ENCODE data around the gene ABCD3.

Gene ABCD3

DNA sequence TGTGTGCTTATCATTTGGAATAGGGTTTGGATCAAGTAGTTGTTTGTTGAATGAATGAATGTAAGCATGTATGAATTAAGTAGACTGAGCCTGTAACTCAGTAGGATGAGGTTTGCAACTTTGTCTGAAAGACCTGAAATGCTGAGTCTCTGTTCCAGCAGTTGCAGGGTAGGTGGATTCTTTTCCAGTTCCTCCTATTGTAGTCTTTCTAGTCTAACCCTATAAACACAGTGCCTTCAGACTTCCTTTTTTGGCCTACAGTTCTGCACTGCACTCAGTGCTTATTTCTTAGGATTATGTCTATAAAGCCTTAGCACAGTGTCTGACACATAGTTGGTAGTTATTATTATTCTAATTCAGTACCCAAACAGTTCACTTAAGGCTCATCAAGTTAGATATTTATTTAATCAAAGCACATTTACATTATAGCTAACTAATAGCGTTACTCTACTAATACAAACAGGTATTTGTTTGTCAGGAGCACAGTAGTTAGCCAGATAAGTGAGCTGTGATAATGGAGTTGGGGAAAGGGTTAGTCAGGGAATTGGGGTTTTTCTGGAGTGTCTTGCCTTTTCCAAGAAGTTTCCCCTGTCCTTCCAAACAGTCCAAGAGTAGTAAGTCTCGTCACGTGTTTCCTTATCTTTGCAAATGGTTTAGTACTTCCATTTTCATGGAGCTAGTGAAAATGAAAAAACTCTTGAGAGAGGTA lies 45.0 kb downstream of the ABCD3 start:
- no peak for DNase-seq (ENCODE audit: low read depth in 2 of 2)

DNA sequence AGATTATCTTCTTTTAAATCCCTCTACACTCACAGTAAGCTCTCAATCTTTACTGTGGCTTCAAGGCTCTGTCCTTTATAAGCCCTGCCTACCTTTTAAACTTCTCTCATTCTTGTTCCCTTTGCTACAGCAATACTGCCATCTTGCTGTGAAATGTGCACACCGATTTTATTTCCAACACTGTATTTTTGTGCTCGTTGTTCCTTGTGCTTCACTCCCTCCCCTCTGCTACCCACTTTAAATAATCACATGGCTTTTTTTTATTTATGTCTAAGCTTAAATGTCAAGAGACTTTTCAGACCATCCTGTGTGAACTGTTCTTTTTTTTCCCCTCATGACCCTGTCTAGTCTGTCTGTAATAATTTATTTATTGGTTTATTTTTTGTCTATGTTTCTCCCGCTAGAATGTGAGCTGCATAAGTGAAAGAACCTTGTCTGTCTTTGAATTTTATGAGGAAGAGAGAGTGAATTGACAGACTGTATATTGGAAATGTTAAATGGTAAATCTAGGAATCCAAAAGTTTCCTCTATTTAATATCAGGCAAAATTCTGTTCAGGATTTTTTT lies 45.7 kb downstream of the ABCD3 start:
- no peak for DNase-seq (ENCODE audit: low read depth in 2 of 2)

DNA sequence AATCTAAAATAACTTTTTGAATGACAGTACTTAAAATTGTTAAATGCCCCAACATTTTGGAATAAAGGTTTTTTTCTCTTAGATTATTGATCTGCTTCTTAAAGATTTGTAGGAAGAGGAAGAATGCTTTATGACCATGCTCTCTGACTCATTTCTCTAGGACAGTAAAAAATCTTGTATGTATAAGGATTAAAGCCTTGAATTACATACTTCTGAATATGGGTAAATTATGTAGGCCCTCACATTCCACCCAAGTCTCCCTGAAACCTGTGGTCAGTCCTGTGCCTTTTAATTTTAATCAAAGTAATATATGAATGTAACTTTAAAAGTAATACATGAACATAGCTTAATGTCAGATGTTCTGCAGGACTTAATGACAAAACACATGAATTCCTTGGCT lies 50.5 kb downstream of the ABCD3 start:
- no peak for DNase-seq (ENCODE audit: low read depth in 2 of 2)

DNA sequence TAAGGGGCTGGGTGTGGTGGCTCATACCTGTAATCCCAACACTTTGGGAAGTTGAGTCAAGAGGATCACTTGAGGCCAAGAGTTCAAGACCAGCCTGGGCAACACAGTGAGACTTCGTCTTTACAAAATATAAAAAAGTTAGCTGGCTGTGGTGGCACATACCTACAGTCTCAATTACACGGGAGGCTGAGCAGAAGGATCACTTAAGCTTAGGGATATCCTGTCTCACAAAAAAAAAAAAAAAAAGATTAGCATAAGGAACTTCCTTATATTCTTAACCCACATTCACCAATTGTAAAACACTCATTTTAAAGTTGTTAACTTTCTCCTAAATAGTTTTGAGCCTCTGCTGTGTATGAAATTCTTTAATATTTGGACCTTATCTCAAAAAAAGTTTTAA lies 53.1 kb downstream of the ABCD3 start:
- no peak for DNase-seq (ENCODE audit: low read depth in 2 of 2)

DNA sequence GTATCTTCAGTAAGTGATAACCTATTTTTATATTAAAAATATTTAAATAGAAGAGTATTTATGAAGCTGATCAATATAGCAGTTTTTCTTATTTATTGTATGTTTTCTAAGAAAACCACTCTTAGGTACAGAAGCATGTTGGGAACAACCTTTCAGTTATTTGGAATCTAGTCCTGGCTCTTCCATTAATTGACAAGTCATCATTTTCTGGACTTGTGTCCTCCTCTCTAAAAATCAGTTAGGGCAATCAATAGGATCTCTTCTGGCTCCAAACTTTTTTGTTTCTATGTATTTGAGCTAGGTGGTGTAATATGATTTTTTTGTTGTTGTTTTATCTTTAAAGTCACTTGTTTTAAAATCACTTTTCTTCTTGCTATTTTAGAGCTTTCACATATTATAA lies 57.0 kb downstream of the ABCD3 start:
- no peak for DNase-seq (ENCODE audit: low read depth in 2 of 2)

DNA sequence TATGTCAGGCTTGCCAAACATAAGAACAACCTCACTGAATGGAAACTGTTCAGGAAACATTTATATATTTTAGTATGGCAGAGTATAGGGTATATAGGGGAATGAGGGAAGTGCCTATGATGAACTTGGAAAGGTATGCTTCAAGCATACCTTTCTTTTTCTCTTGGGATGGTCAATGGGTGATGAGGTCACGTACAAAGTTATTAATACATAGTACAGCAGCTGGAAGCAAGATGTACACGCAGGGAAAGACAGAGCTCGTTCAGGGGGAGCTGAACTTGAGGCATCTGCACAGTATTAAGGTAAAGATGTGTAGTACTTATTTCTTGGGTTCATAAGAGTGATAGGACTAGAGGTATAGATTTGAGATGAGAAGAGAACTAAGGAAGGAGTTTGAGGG lies 61.5 kb downstream of the ABCD3 start:
- no peak for DNase-seq (ENCODE audit: low read depth in 2 of 2)

DNA sequence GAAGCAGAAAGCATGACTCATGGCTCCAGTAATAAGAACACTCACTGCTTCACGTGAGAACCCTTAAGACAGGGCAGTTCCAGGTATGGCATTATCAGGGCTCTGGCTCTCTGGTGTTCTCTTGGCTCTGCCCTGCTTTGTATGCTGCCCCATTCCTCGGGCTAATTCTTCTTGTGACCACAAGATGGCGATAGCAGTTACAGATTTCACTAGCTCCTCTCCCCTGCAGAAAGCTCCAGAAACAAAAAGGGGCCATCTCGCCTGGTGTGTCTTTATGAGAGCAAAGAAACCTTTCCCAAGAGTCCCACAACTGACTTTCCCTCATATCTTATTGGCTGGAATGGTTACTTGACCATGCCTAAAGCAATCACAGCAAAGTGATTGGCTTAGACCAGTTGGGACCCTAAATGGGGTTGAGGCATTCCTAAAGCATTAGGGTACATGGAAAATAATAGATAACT lies 63.3 kb downstream of the ABCD3 start:
- no peak for DNase-seq (ENCODE audit: low read depth in 2 of 2)

DNA sequence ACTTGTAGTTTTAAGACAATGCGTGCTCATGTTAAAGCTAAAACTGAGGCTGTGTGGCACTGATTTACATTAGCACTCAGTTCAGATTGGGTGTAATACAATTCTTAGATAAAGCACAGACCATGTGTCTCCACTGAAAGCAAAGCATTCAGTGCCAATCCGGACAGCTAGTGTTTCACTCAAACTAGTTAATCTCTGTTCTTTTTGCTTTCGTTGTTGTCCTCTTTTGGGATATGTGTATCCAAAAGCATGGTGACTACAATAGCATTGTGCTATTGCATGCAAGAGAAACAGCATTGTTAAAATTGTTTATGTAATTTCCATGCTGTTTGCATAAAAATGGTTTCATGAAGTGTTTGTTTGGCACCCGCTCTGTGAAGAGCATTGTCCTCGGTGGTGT lies 68.8 kb downstream of the ABCD3 start:
- no peak for DNase-seq (ENCODE audit: low read depth in 2 of 2)

DNA sequence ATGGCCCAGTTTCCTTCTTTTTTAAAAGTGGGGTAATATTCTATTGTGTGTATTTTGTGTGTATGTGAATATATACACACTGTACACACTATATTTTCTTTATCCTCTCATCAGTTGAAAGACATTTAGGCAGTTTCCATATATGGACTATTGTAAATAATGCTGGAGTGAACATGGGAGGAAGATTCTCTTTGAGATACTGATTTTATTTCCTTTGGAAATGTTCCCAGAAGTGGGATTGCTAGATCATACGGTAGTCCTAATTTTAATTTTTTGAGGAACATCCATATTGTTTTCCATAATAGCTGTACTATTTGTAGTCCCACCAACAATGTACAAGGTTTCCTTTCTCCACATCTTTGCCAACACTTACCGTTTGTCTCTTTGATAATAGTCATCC lies 72.4 kb downstream of the ABCD3 start:
- no peak for DNase-seq (ENCODE audit: low read depth in 2 of 2)

DNA sequence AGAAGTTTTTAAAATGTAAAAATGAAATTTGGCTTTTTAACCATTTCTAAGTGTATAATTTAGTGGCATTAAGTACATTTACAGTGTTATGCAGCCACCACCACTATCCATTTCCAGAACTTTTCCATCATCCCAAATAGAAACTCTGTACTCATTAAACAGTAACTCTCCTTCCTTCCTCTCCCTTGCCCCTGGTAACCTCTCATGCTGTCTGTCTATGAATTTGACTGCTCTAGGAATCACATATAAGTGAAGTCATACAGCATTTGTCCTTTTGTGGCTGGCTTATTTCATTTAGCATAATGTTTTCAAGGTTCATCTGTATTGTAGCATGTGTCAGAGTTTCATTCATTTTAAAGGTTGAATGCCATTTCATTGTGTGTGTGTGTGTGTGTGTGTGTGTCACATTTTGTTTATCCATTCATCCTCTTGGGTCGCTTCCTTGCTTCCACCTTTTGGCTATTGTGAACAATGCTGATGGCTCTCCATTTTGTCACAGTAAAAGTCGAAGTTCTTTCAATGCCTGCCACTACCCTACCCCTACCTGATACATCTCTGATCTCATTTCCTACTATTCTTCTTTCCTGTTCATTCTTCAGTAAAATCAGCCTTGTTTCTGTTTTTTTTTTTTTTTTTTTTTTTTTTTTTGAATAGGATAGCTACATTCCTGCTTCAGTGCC lies 78.0 kb downstream of the ABCD3 start:
- DNase-seq (ENCODE audit: low read depth in 2 of 2), result no peak

DNA sequence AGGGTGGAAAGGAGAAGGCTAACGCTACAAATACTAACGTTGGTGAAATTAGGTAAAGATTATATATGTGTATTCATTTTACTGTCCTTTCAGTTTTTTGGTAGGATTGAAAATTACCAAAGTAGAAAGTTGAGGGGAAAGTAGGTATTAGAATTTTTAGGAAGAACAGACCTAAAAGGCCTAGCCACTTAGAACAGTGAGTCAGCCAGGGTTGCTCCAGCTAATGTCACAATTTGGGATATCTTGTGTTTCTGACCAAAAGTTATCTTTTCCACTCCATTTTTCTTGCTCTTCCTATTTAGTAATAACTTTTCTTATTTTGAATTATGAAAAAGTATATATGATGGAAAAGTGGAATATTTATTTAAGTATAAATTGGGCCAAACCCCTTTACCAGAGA lies 83.2 kb downstream of the ABCD3 start:
- DNase-seq (ENCODE audit: low read depth in 2 of 2), result no peak

DNA sequence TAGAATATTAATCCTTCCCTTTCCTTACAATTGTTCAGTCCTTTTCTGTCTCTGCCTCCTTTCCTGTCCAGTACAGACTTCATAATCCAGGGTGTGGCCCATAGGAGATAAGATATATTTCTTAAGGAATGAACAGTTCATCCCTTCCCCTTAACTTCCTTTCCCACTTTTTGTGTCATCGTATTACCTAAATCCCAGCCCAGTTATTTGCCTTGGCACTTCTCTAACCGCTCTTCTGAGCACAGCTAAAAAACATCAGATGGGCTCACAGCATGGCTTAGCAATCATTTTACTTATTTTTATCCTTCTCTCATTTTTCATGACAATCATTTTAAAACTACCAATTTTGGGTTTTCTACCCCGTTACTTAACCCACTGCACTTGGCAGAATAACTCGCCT lies 83.7 kb downstream of the ABCD3 start:
- DNase-seq (ENCODE audit: low read depth in 2 of 2), result no peak

DNA sequence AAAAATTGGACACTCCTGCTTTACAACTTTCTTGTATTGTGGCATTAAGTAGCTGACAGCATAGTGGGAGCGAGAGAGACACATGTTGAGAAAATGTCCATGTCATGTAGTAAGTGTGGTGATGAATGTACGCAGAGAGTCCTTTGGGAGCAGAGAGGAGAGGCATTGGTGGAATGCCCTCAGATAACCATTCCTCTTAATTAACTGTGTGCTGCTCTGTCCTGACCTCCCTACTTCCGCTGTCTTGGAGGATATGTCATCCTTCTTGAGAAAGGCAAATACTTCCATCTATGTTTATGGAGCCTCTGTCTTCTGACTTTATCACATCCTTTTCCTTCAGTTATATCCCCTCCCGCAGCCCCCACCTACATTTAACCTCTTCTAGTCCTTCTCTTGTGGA lies 85.0 kb downstream of the ABCD3 start:
- DNase-seq (ENCODE audit: low read depth in 2 of 2), result no peak

DNA sequence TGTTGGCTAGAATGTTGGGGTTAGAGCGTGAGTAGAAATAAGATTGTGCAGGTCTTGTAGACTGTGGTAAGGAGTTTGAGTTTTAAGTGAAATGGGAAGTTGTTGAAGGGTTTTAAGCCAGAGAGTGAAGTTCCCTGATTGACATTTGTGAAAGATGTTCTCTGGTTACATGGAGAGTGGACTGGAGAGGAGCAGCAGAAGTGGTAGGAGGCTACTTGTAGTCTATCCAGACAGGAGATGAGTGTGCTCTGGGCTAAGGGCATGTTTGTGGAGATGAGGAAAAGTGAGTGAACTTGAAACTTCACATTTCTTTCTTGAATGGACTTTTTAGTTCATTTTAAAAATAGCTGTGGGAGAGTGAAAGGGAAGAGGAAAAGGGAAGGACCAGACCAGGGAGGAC lies 86.4 kb downstream of the ABCD3 start:
- no peak for DNase-seq (ENCODE audit: low read depth in 2 of 2)

DNA sequence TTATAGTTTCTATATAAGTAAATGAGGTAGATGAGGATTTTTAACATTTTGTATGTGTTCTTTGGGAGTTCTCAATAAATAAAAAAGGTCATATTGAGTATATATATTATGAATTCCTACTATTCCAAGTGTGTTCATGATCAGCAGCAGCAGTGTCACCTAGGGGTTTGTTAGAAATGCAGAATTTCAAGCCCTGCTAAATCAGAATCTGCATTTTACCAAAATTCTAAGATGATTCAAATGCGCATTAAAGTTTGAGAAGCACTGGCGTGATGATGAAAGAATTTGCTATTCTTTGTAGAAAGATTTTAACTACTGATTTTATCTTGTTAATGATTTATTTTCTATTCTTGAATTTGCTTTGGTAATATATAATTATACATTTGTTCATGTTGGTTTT lies 94.6 kb downstream of the ABCD3 start:
- DNase-seq (ENCODE audit: low read depth in 2 of 2), result no peak

DNA sequence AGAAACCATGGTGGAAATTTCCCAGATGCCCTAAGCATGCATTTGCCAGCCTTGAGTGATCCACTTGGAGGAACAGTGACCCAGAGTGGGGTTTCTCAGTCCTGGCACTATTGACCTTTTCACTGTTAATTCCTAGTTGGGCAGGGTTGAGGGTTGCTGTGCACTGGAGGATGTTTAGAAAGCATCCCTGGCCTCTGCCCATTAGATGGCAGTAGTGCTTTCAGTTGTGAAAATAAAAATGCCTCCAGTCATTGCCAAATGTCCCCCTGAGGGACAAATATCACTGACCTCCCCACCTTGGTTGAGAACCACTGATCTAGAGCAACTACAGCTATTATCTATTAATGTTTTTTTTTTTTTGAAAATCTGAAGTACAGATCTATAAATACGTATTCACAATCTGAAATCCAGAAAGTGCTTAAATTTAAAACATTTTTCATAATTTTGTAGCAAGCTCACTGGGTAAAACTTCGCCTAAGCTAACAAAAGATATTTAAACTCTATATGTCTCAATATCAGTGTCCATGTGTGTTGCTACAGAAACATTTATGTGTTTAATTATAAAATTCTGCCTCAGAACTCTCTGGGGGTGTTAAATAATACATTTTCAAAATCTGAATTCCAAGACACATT lies 96.0 kb downstream of the ABCD3 start:
- no peak for DNase-seq (ENCODE audit: low read depth in 2 of 2)

DNA sequence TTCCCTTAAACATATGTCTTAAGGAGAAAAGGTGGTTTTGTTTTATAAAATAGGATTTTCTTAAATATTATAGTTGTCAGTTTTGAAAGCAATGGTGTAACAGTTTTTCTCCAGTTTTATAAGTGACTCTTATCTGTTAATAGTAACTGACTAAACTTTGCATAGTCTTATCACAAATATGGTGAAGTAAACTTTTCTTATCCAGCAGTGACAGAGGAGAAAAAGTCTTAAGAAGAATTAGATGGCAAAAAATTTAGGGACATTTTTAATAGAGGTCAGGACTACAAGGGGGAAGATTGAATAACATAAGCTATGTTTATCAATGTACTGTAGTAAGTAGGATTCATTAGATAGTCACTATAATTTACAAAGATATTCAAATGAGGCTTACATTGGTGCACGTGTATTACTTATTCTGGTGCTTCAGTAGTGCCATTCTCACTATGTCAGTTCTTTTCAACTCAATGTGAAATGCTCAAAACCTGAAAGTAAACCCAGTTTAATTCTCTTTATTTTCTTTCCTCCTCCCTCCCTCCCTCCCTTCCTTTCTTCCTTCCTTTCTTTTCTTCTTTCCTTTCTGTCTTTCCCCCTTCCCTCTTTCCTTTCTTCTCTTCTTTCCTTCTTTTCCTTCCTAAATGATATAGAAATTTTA lies 97.2 kb downstream of the ABCD3 start:
- no peak for DNase-seq (ENCODE audit: low read depth in 2 of 2)

DNA sequence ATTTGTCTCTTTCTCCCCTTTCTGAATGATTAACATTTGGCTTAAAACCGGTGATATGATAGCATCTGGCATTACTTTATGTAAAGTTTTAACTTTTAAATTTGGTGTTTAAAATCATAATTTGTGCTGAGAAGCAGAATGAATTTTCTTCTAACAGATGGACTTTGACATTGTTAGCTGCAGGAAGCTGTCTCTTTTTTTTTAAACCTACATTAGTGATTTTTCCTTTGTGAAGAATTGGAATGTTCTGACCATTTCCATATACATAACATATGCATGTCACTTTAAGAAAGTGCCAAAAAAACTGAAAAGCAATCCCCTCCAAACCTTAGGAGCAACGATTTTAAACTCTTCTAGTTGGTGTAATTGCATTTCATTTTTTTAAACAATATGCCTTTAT lies 101.2 kb downstream of the ABCD3 start:
- no peak for DNase-seq (ENCODE audit: low read depth in 2 of 2)

DNA sequence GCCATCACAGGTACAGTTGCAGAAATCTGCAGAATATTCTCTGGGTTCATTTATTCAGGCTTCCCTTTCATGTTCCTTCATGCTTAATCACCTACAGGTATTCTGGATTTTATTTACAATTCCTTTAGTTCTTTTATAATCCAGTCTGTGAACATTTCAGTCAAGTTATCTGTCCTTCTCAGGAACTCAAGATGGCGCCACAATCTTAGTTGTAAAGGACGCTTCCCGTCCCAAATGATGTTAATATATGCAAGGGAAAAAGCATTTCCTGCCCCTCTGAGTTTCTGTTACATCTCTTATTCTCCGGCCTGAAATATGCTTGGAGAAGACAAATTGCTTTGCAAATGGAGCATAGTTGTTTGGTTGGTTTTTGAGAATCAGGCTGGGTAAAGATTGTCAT lies 104.1 kb downstream of the ABCD3 start:
- no peak for DNase-seq (ENCODE audit: low read depth in 2 of 2)

DNA sequence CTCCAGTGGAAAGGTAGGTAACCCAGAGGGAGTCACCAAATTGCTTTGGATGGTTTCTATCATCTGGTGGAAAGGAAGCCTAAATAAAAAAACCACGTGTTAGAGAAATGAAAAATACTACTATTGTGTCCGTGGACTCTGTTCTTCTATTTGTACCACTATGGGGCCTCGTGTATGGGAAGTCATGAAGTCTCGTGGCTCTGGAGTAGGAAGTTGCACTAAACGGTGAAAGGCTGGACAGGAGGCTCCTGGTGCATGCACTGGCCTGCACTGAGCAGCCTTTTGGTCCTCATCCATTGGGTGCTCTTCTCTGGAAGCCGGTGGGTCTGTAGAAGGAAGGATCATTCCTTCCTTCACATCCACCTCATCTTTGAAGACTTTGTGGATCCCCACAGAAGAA lies 106.3 kb downstream of the ABCD3 start:
- DNase-seq (ENCODE audit: low read depth in 2 of 2), result no peak

DNA sequence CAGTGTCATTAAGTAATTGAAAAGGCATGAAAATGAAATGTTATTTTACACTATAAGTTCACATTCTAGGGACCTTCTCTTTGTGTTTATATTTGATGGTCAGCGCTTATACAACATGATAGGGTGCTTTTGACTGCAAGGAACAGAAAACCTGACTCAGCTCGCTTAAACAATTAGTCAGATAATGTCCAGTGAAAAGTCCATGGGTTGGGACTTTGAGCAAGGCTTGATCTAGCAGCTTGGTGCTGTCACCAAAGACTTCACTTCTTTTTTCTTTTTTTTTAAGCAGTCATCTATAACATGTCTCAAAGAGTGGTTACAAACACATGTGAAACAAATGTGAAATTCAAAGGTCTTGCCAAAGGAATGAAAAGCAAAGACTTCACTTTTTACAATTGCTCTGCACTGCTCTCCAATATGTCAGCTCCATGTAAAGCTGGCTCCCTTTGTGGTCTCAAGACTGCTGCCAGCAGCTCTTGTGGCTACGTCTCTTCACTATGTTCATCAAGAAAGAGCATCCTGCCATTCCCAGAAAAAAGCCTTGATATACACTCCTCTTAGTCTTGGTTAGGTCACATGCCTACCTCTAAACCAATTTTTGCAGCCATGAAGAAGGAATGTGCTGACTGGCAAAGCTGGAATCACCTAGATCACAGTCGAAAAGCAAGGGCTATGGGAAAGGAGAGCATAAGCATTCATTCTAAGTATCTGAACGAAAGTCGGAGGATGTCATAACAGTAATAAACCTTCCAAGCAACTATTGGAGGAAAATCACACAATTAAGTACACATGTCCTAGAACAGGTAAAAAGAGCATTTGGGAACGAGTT lies 108.2 kb downstream of the ABCD3 start:
- DNase-seq (ENCODE audit: low read depth in 2 of 2), result no peak
